Hematopoietic multipotent progenitor cell treated with erythropoietin and hydrocortisone succinate and interleukin-3 and kit ligand, for 15 days (in vitro differentiated cells): ENCODE measurements around the gene NPNT.
"Not testable (repeated sequence)": the region's sequence is repeated elsewhere in the genome, so short reads cannot be mapped to it uniquely, and the experiment has no call there.

ENCODE experiments used
- DNase-seq: peaks from one replicate; pipeline ENCODE4 v3.0.0-alpha.2; 2015; ENCODE audit warnings: low spot score

Gene NPNT, protein sequence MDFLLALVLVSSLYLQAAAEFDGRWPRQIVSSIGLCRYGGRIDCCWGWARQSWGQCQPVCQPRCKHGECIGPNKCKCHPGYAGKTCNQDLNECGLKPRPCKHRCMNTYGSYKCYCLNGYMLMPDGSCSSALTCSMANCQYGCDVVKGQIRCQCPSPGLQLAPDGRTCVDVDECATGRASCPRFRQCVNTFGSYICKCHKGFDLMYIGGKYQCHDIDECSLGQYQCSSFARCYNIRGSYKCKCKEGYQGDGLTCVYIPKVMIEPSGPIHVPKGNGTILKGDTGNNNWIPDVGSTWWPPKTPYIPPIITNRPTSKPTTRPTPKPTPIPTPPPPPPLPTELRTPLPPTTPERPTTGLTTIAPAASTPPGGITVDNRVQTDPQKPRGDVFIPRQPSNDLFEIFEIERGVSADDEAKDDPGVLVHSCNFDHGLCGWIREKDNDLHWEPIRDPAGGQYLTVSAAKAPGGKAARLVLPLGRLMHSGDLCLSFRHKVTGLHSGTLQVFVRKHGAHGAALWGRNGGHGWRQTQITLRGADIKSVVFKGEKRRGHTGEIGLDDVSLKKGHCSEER

GRCh38 chr4:105894660-105895582 is at the start of gene NPNT:
Gene NPNT (plus strand): TSS chr4:105895471. CDS start chr4:105895653, 182 bp downstream.
- DNase-seq, result no peak

GRCh38 chr4:105845559-105845958 is 49.7 kb upstream of the NPNT start:
- DNase-seq, result no peak

GRCh38 chr4:105848359-105848758 is 46.9 kb upstream of the NPNT start:
- DNase-seq, result not testable (repeated sequence)

DNA sequence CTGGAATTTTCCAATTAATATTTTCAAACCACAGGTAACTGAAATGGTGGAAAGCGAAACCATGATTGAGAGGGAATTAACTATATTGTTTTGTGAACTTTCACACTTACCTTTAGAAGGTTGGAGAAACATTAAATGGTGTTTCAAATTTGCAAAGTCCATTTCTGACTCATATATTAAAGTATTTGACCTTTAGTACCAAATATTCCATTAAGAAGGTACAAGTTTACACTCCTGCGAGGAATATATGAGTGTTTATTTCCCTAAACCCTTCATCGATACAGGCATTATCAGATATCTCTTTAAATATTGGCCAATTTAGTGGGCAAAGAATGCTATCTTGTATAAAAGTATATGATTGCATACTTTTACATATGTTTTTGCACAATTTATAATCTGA is 44.1 kb upstream of the NPNT start:
- no peak for DNase-seq

DNA sequence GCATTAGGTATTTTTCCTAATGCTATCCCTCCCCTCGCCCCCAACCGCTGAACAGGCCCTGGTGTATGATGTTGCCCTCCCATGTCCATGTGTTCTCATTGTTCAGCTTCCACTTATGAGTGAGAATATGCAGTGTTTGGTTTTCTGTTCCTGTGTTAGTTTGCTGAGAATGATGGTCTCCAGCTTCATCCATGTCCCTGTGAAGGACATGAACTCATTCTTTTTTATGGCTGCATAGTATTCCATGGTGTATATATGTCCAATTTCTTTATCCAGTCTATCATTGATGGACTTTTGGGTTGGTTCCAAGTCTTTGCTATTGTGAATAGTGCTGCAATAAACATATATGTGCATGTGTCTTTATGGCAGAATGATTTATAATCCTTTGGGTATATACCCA is 43.0 kb upstream of the NPNT start:
- DNase-seq, result not testable (repeated sequence)

DNA sequence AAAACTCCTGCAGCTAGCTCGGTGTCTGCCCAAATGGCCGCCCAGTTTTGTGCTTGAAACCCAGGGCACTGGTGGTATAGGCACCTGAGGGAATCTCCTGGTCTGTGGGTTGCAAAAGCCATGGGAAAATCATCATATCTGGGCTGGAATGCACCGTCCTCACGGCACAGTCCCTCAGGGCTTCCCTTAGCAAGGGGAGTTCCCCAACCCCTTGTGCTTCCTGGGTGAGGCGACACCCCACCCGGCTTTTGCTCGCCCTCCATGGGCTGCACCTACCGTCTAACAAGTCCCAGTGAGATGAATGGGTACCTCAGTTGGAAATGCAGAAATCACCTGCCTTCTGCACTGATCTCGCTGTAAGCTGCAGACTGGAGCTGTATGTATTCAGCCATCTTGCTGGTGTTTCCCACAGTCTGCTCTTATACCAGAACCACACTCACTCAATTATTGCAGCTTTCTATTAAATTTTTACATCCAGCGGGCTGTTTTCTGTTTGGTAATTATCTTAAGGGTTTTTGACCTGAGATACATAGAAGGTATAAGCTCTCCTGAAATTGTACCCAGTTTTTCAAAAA is 36.7 kb upstream of the NPNT start:
- DNase-seq, result no peak

- DNase-seq, result no peak
These were observed 36.0 kb upstream of the NPNT start for GRCh38 chr4:105859233-105859632.

DNA sequence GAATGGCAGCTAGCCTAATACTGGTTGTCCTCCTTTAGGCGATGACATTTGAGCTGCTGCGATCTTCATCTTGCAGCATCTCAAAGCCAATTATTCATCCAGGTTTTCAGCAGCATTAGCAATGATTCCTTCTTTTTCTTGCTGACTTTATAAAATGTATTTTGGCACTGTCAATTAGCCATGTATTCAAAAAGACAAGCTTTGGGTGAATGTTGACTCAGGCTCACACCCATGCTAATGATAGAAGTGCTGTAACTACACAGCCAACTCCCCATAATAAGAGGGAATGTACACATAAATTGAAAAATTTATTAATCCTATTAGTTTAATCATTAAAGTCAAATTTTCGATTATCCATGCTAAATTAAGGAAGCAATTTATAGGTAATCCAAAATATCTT is 24.3 kb upstream of the NPNT start:
- DNase-seq, result no peak

DNA sequence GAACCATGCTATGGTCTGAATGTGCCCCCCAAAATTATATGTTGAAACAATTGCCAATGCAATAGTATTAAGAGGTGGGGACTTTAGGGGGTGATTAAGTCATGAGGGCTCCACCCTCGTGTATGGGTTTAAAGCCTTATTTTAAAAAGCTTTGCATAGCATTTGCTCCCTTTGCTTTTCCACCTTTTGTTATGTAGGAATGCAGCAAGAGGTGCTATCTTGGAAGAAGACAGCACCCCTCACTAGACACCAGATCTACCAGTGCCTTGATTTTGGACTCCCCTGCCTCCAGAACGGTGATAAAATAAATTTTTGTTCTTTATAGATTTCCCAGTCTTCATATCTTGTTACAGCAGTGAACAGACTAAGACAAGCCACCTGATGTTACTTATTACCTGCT is 23.3 kb upstream of the NPNT start:
- no peak for DNase-seq

GRCh38 chr4:105875233-105875632 is 20.0 kb upstream of the NPNT start:
- DNase-seq, result no peak

DNA sequence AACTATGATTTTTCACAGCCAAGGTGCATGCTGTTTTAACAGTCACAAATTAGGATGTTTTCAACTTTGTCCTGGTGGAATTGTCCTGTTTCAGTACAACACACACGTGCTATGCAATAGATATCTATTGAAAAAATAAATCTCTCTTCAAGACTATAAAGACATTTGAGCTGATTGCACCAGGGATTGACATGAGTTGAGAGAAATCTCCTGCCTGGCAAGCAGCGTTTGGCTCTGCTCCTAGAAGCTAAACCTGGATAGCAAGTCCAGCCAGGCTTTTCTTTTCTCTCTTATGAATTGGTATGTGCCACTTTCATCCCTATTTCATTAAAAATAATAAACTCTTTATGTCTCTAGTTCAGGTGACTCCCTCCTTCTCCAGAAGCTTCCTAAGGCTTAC is 16.6 kb upstream of the NPNT start:
- no peak for DNase-seq

GRCh38 chr4:105887508-105887907 is 7.8 kb upstream of the NPNT start:
- no peak for DNase-seq

DNA sequence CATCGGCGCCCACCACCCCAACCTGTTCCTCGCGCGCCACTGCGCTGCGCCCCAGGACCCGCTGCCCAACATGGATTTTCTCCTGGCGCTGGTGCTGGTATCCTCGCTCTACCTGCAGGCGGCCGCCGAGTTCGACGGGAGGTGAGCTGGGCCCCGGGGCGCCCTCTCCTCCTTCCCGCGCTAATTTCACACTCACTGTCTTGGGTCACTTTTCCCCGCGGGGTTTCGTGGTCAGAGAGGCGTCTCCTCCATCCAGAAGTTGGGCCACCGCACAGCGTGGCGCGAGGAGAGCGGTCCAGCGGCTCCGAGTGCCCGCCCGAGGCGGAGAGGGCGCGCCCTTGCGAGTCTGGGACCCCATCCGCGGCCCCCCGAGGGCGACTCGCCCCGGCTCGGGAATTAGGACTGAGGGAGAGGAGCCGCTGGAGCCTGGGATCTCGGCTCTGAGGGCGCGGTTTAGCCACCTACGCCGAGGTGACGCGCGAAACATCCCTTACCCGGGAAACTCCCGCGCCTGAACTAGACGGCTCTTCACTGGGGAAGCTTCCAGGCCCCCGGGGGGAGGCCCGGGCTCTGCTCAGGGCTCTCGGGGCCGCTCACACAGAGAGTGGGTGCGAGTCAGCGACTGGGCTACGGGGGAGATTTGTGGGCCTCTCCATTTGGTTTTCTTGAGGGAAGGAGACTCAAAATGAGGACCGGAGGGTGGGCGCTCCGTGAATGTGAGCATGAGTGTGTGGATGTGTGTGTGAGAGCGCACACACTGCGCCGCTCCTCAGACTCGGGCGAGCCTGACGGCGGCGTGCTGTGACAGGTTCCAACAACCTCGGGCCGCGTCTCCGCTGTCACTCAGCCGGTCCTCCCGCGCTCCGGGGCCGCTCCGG is 551 bp downstream of the NPNT start:
- DNase-seq, result no peak

- DNase-seq, result no peak
These were observed 1.2 kb downstream of the NPNT start for GRCh38 chr4:105896461-105896942.

DNA sequence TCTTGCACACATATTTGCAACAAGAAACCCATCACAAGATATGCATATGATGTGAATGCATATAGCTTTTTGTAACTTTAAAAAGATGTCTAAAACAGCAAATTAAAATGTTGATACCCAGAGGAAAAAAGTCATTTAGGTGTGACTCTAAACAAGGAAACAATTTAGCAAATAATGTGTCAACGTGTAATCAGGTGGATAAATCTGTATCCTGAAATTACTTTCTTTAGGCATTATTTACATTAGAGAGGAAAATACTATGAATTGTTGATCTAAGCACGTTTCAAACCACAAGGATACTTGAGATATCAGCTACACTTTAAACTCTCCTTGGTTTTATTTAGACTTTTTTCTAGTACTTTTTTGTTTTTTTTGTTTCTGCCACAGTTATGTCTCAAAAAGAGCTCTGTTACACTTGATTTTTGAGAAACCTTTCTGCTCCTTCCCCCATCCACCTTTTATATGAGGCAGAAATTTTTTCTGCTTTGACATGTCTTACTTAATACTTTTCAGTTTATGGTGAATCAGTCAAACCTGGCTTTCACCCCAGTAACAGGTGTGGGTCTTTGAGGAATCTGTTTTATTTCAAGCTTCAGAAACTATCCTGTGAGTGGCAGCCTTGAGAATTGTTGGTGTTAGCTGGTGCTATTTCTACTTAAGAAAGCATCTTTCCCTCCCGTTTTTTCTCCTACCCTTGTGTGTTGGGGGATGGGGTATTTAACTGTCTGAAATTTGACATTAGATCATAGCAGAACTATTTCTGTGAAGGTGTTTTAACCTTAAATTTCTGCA is 1.9 kb downstream of the NPNT start:
- no peak for DNase-seq

- no peak for DNase-seq
These were observed 5.3 kb downstream of the NPNT start for GRCh38 chr4:105900541-105900940.

GRCh38 chr4:105902550-105903262 is 7.4 kb downstream of the NPNT start:
- DNase-seq, result no peak

- DNase-seq, result no peak
These were observed 14.6 kb downstream of the NPNT start for GRCh38 chr4:105909787-105910281.

- no peak for DNase-seq
These were observed 16.2 kb downstream of the NPNT start for GRCh38 chr4:105911426-105911825.

DNA sequence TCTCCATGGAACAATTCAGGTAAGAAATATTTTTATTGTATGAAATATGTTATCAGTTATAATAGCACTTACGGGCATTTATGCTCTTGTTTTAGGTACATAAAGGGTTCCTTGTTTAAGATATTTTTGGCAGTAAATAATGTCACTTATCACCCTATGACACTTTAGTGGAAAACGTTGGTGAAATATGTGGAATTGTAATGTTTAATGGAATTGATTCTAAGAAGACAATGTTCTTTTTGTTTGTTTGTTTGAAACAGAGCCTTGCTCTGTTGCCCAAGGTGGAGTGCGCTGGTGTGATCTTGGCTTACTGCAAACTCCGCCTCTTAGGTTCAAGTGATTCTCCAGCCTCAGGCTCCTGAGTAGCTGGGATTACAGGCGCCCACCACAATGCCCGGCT is 17.4 kb downstream of the NPNT start:
- no peak for DNase-seq
